ENCODE measurements around the gene FN1.

FN1 gene

GRCh38 chr2:215364157-215365155, 71.4 kb downstream of the FN1 start:
- no peak overlapping the region for H3K4me3 ChIP-seq (ENCODE audit: low read length)
- TF ChIP-seq CTCF (IDR thresholded peaks at IDR 0.05; ENCODE audit: insufficient read depth, low read depth, low read length, missing control alignments) = no peak
- no peak for DNase-seq (ENCODE audit: low read depth)

GRCh38 chr2:215363461-215364156, 72.3 kb downstream of the FN1 start:
- TF ChIP-seq CTCF (IDR thresholded peaks at IDR 0.05; ENCODE audit: insufficient read depth, low read depth, low read length, missing control alignments) = no peak
- no peak overlapping the region for H3K4me3 ChIP-seq (ENCODE audit: low read length)
- DNase-seq (ENCODE audit: low read depth) = no peak

GRCh38 chr2:215363039-215363438, 72.8 kb downstream of the FN1 start:
- TF ChIP-seq CTCF (IDR thresholded peaks at IDR 0.05; ENCODE audit: insufficient read depth, low read depth, low read length, missing control alignments) = no peak
- no peak overlapping the region for H3K4me3 ChIP-seq (ENCODE audit: low read length)
- DNase-seq (ENCODE audit: low read depth) = no peak

GRCh38 chr2:215362562-215362904, 73.3 kb downstream of the FN1 start:
- no peak for TF ChIP-seq CTCF (IDR thresholded peaks at IDR 0.05; ENCODE audit: insufficient read depth, low read depth, low read length, missing control alignments)
- no peak overlapping the region for H3K4me3 ChIP-seq (ENCODE audit: low read length)
- DNase-seq (ENCODE audit: low read depth) = no peak

- no peak overlapping the region for H3K4me3 ChIP-seq (ENCODE audit: low read length)
- no peak for TF ChIP-seq CTCF (IDR thresholded peaks at IDR 0.05; ENCODE audit: insufficient read depth, low read depth, low read length, missing control alignments)
- no peak for DNase-seq (ENCODE audit: low read depth)
Observed at GRCh38 chr2:215361876-215362561, 73.8 kb downstream of the FN1 start.

GRCh38 chr2:215361211-215361875, 74.5 kb downstream of the FN1 start:
- DNase-seq (ENCODE audit: low read depth) = no peak
- H3K4me3 ChIP-seq (ENCODE audit: low read length) = no peak overlapping the region
- no peak for TF ChIP-seq CTCF (IDR thresholded peaks at IDR 0.05; ENCODE audit: insufficient read depth, low read depth, low read length, missing control alignments)

Measured in epithelial cell of esophagus (primary cell).